Globus pallidus (tissue), 1 donor: Measurements from ENCODE around the gene BPHL.
"Not testable (repeated sequence)": the region's sequence is repeated elsewhere in the genome, so short reads cannot be mapped to it uniquely, and the experiment has no call there.

Experiments
- DNase-seq: peaks from one replicate; pipeline ENCODE4 v3.0.0-alpha.2; 2015; ENCODE audit warnings: low spot score

Gene BPHL

DNA sequence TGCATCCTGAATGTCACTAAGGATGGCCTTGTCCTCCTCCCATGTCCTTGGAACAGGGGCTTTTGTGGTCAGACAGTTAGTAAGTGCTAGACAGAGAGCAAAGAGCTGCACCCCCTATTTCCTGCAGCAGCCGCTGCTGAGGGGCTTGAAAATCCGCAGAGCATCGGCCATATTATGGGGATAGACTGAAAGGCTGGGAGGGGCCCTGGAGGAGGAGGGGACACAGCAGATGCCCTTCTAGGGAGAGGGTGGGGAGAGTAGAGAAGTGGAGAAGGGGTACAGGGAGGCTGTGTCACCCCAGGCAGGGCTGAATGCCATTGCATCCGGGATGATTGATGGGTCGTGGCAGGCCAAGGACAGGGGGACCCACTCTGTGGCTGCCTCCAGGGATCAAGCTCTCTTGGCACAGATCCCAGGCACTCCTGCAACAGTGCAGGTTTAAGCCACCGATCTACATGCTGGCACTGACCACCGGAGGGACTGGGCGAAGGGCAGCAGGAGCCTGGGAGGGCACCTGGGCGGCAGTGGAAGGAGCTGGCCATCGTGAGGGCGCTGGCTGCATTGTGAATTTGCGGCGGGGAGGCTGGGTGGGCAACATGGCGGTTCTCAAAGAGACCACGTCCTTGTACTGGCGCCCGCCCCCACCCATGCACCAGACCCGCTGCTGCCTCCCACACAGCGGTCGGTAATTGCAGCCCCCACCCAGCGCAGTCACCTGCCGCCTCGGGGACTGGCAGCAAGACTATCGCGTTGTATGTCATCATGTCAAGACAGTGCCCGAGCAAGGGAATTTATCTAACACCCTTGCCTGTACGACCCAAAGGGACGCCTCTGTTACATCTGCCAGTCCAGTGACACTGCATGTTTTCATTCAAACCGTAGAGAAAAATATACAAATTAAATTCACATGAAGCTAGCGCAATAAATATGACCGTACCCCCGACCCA lies 37.9 kb downstream of the BPHL start:
- peak; percentile 19 for DNase-seq

GRCh38 chr6:3157131-3157933 lies 38.8 kb downstream of the BPHL start, which contains the start of gene TUBB2A:
Gene TUBB2A (minus strand): TSS chr6:3157544. CDS start chr6:3157463, 81 bp downstream.
- DNase-seq, result peak; percentile 79

GRCh38 chr6:3159805-3160781 lies 41.6 kb downstream of the BPHL start:
- DNase-seq, result no peak

DNA sequence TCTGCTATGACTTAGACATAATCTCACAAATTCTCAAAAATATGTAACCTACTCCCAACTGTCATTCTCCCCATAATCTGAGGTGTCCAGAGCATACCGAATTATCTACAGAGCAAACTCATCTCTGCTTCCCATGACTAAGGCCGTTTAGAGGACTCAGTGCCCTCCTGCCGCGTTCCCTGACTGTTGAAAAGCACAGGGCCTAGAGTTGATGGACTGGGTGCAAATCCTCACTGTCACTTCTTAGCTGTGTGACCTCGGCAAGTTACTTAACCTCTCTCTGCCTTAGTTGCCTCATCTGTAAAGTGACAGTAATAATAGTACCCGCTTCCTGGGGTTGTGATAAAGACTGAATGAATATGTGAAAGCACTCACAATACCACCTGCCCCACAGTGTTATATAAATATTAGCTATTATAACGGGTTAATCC lies 43.6 kb downstream of the BPHL start:
- no peak for DNase-seq

DNA sequence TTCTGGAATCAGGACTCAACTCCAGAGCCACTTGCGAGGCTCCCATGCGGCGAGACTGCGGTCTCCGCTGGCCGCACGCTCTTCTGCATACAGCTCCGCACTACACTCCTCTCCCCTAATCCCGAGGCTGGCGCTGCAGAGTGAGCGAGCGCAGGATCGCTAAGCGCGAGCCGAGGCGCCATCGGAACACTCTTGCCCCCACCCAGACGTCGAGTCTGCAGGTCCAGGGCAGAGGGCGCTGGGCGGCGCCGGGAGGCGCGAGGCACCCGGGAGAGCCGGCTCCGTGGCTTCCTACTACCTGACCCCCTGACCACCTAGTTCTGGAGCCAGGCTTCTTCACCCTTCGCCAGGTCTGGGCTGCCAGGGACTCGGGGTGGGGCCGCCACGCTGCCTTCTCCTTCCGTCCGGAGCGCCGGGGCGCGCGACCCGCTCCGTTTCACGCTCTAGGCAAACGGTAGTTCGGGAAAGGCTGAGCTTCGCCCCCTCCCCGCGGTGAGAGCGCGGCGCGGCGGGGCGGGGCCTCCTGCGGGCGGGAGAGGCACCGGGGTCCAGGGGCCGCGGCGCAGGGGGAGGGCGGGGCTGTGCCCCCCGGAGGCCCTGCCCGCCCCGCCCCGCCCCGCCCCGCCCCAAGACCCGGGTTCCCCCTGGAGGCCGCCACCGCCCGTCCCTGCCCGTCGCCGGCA lies 44.2 kb downstream of the BPHL start:
- DNase-seq, result peak; percentile 47

- no peak for DNase-seq
Measured at GRCh38 chr6:3163248-3163594, 44.7 kb downstream of the BPHL start.

DNA sequence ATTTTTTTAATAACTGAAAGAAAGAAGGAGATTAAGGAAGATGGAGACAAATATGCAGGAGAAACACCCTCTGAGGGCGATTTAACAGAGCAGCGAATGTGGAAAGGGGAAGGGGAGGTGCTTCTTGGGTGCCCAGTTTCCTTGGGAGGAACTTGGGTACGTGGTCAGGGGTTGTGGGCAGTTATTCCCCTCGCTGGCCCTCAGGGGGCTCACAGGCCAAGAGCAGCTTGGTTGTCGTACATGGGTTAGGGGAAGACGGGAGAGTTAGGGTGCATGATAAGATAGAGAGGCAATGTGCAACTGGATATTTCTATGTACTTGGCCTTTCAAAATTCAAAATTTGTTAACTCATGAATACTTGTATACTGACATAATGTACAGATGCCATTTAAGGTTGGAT lies 45.9 kb downstream of the BPHL start:
- DNase-seq, result no peak

- no peak for DNase-seq
Measured at GRCh38 chr6:3165631-3166534, 47.4 kb downstream of the BPHL start.

- DNase-seq, result not testable (repeated sequence)
Measured at GRCh38 chr6:3166535-3167225, 48.2 kb downstream of the BPHL start.

DNA sequence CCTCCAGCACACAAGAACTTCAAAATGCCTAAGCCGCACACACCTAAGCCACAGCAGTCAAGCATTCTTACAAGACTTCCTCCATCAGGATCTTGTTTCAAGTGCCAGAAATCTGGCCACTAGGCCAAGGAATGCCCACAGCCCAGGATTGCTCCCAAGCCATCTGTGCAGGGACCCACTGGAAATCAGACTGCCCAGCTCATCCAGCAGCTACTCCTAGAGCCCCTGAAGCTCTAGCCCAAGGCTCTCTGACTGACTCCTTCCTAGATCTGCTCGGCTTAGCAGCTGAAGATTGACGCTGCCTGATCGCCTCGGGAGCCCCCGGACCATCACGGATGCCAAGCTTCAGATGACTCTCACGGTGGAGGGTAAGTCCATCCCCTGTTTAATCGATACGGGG lies 49.5 kb downstream of the BPHL start:
- not testable (repeated sequence) for DNase-seq

- DNase-seq, result not testable (repeated sequence)
Measured at GRCh38 chr6:3170676-3171075, 52.2 kb downstream of the BPHL start.

DNA sequence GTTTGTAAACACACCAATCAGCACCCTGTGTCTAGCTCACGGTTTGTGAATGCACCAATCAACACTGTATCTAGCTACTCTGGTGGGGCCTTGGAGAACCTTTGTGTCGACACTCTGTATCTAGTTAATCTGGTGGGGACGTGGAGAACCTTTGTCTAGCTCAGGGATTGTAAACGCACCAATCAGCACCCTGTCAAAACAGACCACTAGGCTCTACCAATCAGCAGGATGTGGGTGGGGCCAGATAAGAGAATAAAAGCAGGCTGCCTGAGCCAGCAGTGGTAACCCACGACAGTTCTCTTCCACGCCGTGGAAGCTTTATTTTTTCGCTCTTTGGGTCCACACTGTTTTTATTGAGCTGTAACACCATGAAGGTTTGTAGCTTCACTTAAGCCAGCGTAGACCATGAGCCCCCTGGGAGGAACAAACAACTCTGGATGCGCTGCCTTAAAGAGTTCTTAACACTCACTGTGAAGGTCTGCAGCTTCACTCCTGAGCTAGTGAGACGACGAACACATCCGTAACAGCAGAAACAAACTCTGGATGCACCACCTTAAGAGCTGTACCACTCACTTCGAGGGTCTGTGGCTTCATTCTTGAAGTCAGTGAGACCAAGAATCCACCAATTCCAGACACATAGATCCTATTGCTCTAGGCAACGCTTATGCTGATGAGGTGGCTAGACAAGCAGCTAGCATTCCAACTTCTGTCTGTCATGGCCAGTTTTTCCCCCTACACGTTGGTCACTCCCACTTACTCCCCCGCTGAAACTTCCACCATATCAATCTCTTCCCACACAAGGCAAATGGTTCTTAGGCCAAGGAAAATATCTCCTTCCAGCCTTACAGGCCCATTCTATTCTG lies 53.0 kb downstream of the BPHL start:
- not testable (repeated sequence) for DNase-seq

- not testable (repeated sequence) for DNase-seq
Measured at GRCh38 chr6:3172789-3173188, 54.3 kb downstream of the BPHL start.

DNA sequence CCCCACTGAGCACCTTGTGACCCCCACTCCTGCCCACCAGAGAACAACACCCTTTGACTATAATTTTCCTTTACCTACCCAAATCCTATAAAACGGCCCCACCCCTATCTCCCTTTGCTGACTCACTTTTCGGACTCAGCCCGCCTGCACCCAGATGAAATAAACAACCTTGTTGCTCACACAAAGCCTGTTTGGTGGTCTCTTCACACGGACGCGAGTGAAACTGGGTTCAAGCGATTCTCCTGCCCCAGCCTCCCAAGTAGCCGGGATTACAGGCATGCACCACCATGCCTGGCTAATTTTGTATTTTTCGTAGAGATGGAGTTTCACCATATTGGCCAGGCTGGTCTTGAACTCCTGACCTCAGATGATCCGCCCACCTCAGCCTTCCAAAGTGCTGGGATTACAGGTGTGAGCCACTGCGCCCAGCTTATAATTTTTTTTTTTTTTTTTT lies 55.2 kb downstream of the BPHL start:
- DNase-seq, result not testable (repeated sequence)

- no peak for DNase-seq
Measured at GRCh38 chr6:3175715-3176402, 57.3 kb downstream of the BPHL start.

DNA sequence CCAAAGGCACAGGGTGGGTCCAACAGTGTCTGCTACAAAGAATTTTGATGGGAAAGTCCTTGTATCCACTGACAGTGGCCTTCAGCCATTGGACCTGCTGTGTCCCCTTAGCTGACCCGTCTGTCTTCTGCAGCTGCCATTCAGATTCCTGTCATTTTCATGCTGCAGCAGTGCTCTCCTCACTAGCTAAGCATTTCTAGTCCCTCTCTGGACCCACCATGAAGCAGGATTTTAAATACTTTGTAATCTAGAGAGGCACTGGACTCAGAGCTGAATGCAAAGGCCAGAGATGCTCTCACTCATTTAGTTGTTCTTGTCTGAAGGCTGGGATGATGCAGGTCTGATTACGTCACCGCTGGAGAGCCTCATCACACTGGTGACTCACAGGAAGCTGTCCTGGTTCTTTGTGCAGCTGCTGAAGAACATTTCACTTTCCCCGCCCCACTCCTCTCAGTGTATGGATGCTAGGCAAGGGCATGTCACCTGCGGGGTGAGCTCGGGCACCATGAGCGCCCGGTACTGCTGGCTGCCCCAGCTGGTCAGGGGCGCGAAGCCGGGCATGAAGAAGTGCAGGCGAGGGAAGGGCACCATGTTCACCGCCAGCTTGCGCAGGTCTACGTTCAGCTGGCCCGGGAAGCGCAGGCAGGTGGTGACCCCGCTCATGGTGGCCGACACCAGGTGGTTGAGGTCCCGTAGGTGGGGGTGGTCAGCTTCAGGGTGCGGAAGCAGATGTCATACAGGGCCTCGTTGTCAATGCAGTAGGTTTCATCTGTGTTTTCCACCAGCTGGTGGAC lies 58.2 kb downstream of the BPHL start:
- no peak for DNase-seq

- DNase-seq, result not testable (repeated sequence)
Measured at GRCh38 chr6:3178666-3179065, 60.2 kb downstream of the BPHL start.
